Measurements from ENCODE around the gene ITGB3.

Gene ITGB3

GRCh38 chr17:47231866-47232265 lies 21.8 kb upstream of the ITGB3 start:
- FAIRE-seq: no peak
- no peak for DNase-seq (ENCODE audit: insufficient read length, low spot score)
- TF ChIP-seq SPI1 (IDR thresholded peaks at IDR 0.05; ENCODE audit: low read depth, low read length) (no peak), PAX5 (IDR thresholded peaks at IDR 0.05; ENCODE audit: insufficient read depth, low read length, severe bottlenecking) (no peak), TAF1 (IDR thresholded peaks at IDR 0.05; ENCODE audit: low read depth, low read length) (no peak), POU2F2 (IDR thresholded peaks at IDR 0.05; ENCODE audit: low read depth, low read length) (no peak), POLR2A (IDR thresholded peaks at IDR 0.05; ENCODE audit: low read depth, low read length) (no peak), POLR2AphosphoS5 (IDR thresholded peaks at IDR 0.05; ENCODE audit: low read depth, low read length) (no peak)

DNA sequence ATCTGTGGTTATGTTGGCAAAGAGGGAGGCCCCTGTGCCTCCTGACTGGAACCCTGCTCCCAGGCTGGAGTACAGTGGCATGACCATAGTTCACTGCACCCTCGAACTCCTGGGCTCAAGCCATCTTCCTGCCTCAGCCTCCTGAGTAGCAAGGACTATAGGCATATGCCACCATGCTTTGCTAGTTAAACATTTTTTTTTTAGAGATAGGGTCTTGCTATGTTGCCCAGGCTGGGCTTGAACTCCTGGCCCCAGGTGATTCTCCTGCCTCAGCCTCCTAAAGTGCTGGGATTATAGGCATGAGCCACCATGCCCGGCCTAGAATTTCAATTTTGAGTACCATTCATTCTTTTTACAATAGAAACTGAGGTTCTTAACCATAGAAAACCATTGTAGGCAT lies 21.2 kb upstream of the ITGB3 start:
- FAIRE-seq (no peak), DNase-seq (ENCODE audit: insufficient read length, low spot score) (no peak)
- no peak for TF ChIP-seq PAX5 (IDR thresholded peaks at IDR 0.05; ENCODE audit: insufficient read depth, low read length, severe bottlenecking)
- TF ChIP-seq SPI1 (IDR thresholded peaks at IDR 0.05; ENCODE audit: low read depth, low read length): no peak
- TF ChIP-seq TAF1 (IDR thresholded peaks at IDR 0.05; ENCODE audit: low read depth, low read length): no peak
- TF ChIP-seq POLR2A (IDR thresholded peaks at IDR 0.05; ENCODE audit: low read depth, low read length): no peak
- no peak for TF ChIP-seq POU2F2 (IDR thresholded peaks at IDR 0.05; ENCODE audit: low read depth, low read length)
- TF ChIP-seq POLR2AphosphoS5 (IDR thresholded peaks at IDR 0.05; ENCODE audit: low read depth, low read length): no peak

DNA sequence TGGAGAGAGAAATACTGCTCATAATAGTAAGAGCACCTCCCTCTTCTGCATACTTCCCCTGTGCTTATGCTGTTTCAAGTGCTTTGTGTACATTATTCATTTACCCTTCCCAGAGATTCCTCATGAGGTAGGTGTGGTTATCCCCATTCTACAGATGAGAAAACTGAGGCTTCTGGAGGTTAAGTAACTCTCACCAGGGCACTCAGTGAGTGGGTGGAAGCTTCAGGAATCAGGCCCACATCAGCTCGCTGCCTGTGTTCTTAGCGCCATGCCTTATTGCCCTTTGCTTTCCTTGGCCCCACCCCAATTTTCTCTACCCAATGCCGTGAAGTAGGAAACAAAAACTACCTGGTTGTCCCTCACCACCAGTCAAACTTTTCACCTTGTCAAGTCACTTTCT lies 18.1 kb upstream of the ITGB3 start:
- FAIRE-seq (no peak), DNase-seq (ENCODE audit: insufficient read length, low spot score) (no peak)
- no peak for TF ChIP-seq POLR2A (IDR thresholded peaks at IDR 0.05; ENCODE audit: low read depth, low read length)
- no peak for TF ChIP-seq POU2F2 (IDR thresholded peaks at IDR 0.05; ENCODE audit: low read depth, low read length)
- TF ChIP-seq POLR2AphosphoS5 (IDR thresholded peaks at IDR 0.05; ENCODE audit: low read depth, low read length): no peak
- no peak for TF ChIP-seq TAF1 (IDR thresholded peaks at IDR 0.05; ENCODE audit: low read depth, low read length)

GRCh38 chr17:47235923-47236322 lies 17.7 kb upstream of the ITGB3 start:
- TF ChIP-seq POLR2A (IDR thresholded peaks at IDR 0.05; ENCODE audit: low read depth, low read length): no peak
- DNase-seq (ENCODE audit: insufficient read length, low spot score) (no peak), FAIRE-seq (no peak)

- TF ChIP-seq POLR2A (IDR thresholded peaks at IDR 0.05; ENCODE audit: low read depth, low read length) (no peak), POU2F2 (IDR thresholded peaks at IDR 0.05; ENCODE audit: low read depth, low read length) (no peak)
- DNase-seq (ENCODE audit: insufficient read length, low spot score): no peak
- no peak for FAIRE-seq
These were observed 15.8 kb upstream of the ITGB3 start for GRCh38 chr17:47237841-47238240.

DNA sequence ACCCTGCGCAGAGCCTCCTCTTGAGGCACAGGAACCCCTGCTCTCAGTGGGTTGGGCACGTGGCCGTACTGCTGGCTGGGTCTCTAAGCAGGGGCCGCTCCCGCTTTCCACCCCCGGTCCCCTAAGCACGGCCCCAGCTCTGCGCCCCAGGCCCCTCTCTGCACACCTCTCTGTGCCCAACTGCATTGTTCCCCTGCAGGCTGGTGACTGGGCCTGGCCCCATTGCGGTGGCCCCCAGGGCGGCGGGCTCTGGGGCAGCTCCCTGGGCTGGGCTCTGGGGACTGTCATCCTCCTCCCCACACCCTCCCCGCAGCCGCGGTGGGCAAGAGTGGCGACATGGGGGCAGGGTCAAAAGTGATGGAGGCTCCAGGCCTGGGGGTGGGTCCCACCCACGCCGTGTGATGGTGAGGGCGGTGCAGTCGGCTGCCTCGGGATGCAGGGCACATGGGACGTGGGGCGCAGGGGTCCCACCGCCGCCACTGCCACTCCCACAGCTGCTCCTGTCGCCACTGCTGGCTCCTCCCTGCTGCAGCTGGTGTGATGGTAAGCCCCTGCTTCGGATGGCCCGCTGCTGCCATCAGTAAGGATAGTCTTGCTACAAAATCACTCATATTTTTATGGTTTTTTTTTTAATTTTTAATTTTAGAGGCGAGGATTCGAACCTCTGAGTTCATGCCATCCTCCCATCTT lies 15.2 kb upstream of the ITGB3 start:
- DNase-seq (ENCODE audit: insufficient read length, low spot score) (no peak), FAIRE-seq (no peak)
- TF ChIP-seq POU2F2 (IDR thresholded peaks at IDR 0.05; ENCODE audit: low read depth, low read length): no peak
- TF ChIP-seq SPI1 (IDR thresholded peaks at IDR 0.05; ENCODE audit: low read depth, low read length): no peak
- no peak for TF ChIP-seq POLR2A (IDR thresholded peaks at IDR 0.05; ENCODE audit: low read depth, low read length)
- no peak for TF ChIP-seq PAX5 (IDR thresholded peaks at IDR 0.05; ENCODE audit: insufficient read depth, low read length, severe bottlenecking)
- TF ChIP-seq TAF1 (IDR thresholded peaks at IDR 0.05; ENCODE audit: low read depth, low read length): no peak
- no peak for TF ChIP-seq POLR2AphosphoS5 (IDR thresholded peaks at IDR 0.05; ENCODE audit: low read depth, low read length)

GRCh38 chr17:47239619-47239966 lies 14.0 kb upstream of the ITGB3 start:
- TF ChIP-seq TAF1 (IDR thresholded peaks at IDR 0.05; ENCODE audit: low read depth, low read length) (no peak), POLR2AphosphoS5 (IDR thresholded peaks at IDR 0.05; ENCODE audit: low read depth, low read length) (no peak), SPI1 (IDR thresholded peaks at IDR 0.05; ENCODE audit: low read depth, low read length) (no peak), POU2F2 (IDR thresholded peaks at IDR 0.05; ENCODE audit: low read depth, low read length) (no peak), POLR2A (IDR thresholded peaks at IDR 0.05; ENCODE audit: low read depth, low read length) (no peak), PAX5 (IDR thresholded peaks at IDR 0.05; ENCODE audit: insufficient read depth, low read length, severe bottlenecking) (no peak)
- no peak for DNase-seq (ENCODE audit: insufficient read length, low spot score)
- FAIRE-seq: no peak

DNA sequence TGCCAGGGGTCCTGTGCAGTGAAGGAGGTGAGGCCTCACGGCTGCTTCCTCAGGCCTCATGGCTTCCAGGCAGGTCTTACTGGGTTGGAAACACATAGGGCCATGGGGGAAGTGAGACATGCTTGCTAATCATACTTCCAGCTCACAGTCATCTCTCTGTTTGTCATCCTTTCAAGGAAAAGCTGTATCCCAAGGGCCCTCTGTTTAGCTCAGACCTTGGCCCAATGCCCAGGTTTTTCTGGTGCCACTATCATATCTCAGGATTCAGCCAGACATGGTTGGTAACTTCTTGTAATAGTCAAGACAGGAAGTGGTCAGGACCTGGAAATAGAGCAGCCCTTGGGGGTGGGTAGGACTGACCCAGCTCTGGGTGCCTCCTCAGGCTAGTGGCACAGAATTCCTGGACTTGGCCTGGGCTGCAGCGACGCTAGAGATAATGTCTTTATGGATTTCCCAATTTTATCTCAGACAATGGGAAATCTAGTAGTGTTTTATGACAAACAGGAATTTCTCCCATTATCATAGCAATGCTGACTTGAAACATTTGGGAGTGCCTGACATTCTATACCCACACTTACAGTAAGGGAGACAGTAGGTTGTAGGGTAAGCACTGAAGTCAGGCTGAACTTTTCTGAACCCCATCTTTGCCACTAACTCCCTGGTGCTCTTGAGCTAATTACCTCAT lies 13.5 kb upstream of the ITGB3 start:
- DNase-seq (ENCODE audit: insufficient read length, low spot score): no peak
- no peak for FAIRE-seq

GRCh38 chr17:47240806-47241205 lies 12.8 kb upstream of the ITGB3 start:
- FAIRE-seq (no peak), DNase-seq (ENCODE audit: insufficient read length, low spot score) (no peak)
- TF ChIP-seq POLR2AphosphoS5 (IDR thresholded peaks at IDR 0.05; ENCODE audit: low read depth, low read length): no peak
- TF ChIP-seq PAX5 (IDR thresholded peaks at IDR 0.05; ENCODE audit: insufficient read depth, low read length, severe bottlenecking): no peak
- TF ChIP-seq POLR2A (IDR thresholded peaks at IDR 0.05; ENCODE audit: low read depth, low read length): no peak

More for the DNA sequence above, 13.5 kb upstream of the ITGB3 start:
- TF ChIP-seq POU2F2 (IDR thresholded peaks at IDR 0.05; ENCODE audit: low read depth, low read length): no peak
- TF ChIP-seq TAF1 (IDR thresholded peaks at IDR 0.05; ENCODE audit: low read depth, low read length): no peak
- no peak for TF ChIP-seq POLR2A (IDR thresholded peaks at IDR 0.05; ENCODE audit: low read depth, low read length)
- no peak for TF ChIP-seq SPI1 (IDR thresholded peaks at IDR 0.05; ENCODE audit: low read depth, low read length)
- TF ChIP-seq POLR2AphosphoS5 (IDR thresholded peaks at IDR 0.05; ENCODE audit: low read depth, low read length): no peak
- no peak for TF ChIP-seq PAX5 (IDR thresholded peaks at IDR 0.05; ENCODE audit: insufficient read depth, low read length, severe bottlenecking)

DNA sequence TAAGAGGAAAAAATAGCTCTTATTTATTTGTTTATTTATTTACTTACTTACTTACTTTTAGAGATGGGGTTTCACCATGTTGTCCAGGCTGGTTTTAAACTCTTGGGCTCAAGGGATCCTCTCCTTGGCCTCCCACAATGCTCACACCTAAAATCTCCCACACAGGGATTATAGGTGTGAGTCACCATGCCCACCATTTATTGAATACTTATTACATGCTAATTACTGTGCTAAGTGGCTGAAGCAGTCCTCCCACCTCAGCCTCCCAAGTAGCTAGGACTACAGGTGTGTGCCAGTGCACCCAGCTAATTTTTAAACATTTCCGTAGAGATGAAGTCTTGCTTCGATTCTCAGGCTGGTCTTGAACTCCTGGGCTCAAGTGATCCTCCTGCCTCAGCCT lies 11.0 kb upstream of the ITGB3 start:
- TF ChIP-seq POU2F2 (IDR thresholded peaks at IDR 0.05; ENCODE audit: low read depth, low read length) (no peak), TAF1 (IDR thresholded peaks at IDR 0.05; ENCODE audit: low read depth, low read length) (no peak), PAX5 (IDR thresholded peaks at IDR 0.05; ENCODE audit: insufficient read depth, low read length, severe bottlenecking) (no peak), SPI1 (IDR thresholded peaks at IDR 0.05; ENCODE audit: low read depth, low read length) (no peak), POLR2A (IDR thresholded peaks at IDR 0.05; ENCODE audit: low read depth, low read length) (no peak), POLR2AphosphoS5 (IDR thresholded peaks at IDR 0.05; ENCODE audit: low read depth, low read length) (no peak)
- FAIRE-seq (no peak), DNase-seq (ENCODE audit: insufficient read length, low spot score) (no peak)

Data from GM12891 (cell line).